Lower lobe of right lung (tissue), 2 donors: ENCODE measurements around the gene LAMC1. TPM values are rescaled to one million over a fixed set of nuclear protein-coding genes. Genes with fewer than 3 reads are reported as not detected.

Experiments used
- ATAC-seq, 2 donors: fragments of 200-7000 bp; cut with Tn5 transposase; one replicate each; pipeline ENCODE4 v1.9.1; 2020 to 2022; ENCODE audit warnings: mild to moderate bottlenecking in 2 of 2, moderate library complexity in 2 of 2
- DNase-seq: peaks from one replicate; pipeline ENCODE4 v3.0.0-alpha.2; 2020
- H3K27ac ChIP-seq: fragments of 200-600 bp; one replicate; pipeline ENCODE4 v1.8.0; 2022
- H3K27me3 ChIP-seq: fragments of 200-600 bp; one replicate; pipeline ENCODE4 v1.8.0; 2022; ENCODE audit warnings: low read depth
- H3K36me3 ChIP-seq: fragments of 200-600 bp; one replicate; pipeline ENCODE4 v1.8.0; 2022; ENCODE audit warnings: mild to moderate bottlenecking
- H3K4me1 ChIP-seq: fragments of 200-600 bp; one replicate; pipeline ENCODE4 v1.8.0; 2022
- H3K4me3 ChIP-seq: fragments of 200-600 bp; one replicate; pipeline ENCODE4 v1.8.0; 2022; ENCODE audit warnings: mild to moderate bottlenecking
- H3K9me3 ChIP-seq: fragments of 200-600 bp; one replicate; pipeline ENCODE4 v1.8.0; 2022
- CTCF ChIP-seq: fragments of 200-600 bp; IDR thresholded peaks from one replicate; pipeline ENCODE4 v1.8.0; 2022; ENCODE audit warnings: antibody characterized with exemption, mild to moderate bottlenecking
- intact Hi-C: fragments of 100-400 bp; cut with DNase I; formaldehyde crosslinking; loops from one replicate; pipeline ENCODE4 v1.11.0; 2022
- total RNA-seq: library from RNA; stranded (reverse); fragmentation: NEBNext Ultra II Directional; extraction: Animal tissue kit (Norgen Biotek cat#: 25700); gene quantifications from one replicate; pipeline ENCODE4 v1.2.1, GENCODE V29; 2021
- donor health status: DM: no; HTN: yes; CAD: no; lungs with severe emphysema.

Gene LAMC1
- total RNA-seq, 1 donor from 2014 or later = 96.9 TPM

GRCh38 chr1:183051546-183051945 is 28.3 kb downstream of the LAMC1 start:
- Histone ChIP-seq H3K27ac (no peak overlapping the region), H3K36me3 (no peaks in the 10 kb centered on the region), H3K4me1 (peaks cover 12% of the 10 kb centered on the region), H3K4me3 (no peak overlapping the region), H3K27me3 (no peaks in the 10 kb centered on the region), H3K9me3 (no peaks in the 10 kb centered on the region)
- intact Hi-C loops = no loop called here
- no peak for DNase-seq
- no peak for TF ChIP-seq CTCF
- ATAC-seq = no peak

DNA sequence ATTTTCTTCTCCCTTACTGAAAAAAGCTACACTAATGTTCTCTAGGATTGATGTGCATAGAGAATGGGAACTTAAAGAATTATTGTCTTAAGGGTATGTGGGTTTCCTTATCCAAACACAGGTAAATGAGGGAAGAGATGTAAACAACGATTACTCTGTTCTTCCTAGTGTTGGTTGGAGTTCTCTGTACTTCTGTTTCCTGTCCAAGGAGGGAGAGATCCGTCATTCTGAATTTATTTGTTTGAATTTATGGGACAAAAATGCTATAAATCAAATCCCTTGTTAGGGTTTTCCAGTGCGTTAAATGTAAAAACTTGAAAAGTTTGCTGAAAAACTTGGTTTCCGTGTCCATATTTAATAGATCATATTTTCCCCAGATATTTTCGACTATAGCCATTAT is 29.6 kb downstream of the LAMC1 start:
- Histone ChIP-seq H3K27me3 (no peaks in the 10 kb centered on the region), H3K9me3 (no peaks in the 10 kb centered on the region), H3K4me3 (no peak overlapping the region), H3K36me3 (no peaks in the 10 kb centered on the region), H3K27ac (no peak overlapping the region), H3K4me1 (peaks cover 12% of the 10 kb centered on the region)
- no peak for TF ChIP-seq CTCF
- ATAC-seq = no peak
- no peak for DNase-seq
- intact Hi-C loops = no loop called here

DNA sequence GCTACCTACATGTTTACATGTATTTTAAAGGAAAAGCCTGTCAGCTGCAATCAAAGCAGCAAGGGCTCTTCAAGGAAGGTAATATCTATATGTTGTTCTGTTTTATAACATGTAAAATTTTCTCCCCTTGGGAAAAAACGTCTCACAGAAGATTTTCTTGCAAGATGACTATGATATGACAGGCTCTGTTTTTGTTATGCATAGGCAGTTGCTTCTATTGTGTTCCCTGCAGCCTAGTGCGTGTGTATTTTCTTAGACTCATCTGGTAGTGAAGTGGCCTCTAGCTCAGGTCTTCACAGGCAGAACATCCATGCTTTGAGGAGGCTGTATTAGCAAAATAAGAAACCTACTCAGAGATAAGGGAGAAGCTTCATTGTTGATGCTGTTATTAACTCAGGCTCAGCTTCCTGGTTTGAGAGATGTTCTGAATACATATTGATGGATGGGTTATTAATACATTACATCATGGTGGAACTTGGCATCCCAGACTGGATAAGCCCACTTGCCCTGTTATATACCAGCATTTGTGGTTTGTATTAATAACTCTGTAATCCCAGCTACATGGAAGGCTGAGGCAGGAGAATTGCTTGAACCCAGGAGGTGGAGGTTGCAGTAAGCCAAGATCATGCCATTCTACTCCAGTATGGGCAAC is 35.8 kb downstream of the LAMC1 start:
- no peaks in the 10 kb centered on the region for H3K27me3 ChIP-seq
- TF ChIP-seq CTCF = no peak
- DNase-seq (no peak), ATAC-seq (no peak)
- peaks cover 22% of the 10 kb centered on the region for H3K4me1 ChIP-seq
- no peaks in the 10 kb centered on the region for H3K9me3 ChIP-seq
- intact Hi-C loops = no loop called here
- H3K36me3 ChIP-seq = no peaks in the 10 kb centered on the region
- H3K4me3 ChIP-seq = no peak overlapping the region
- no peak overlapping the region for H3K27ac ChIP-seq

DNA sequence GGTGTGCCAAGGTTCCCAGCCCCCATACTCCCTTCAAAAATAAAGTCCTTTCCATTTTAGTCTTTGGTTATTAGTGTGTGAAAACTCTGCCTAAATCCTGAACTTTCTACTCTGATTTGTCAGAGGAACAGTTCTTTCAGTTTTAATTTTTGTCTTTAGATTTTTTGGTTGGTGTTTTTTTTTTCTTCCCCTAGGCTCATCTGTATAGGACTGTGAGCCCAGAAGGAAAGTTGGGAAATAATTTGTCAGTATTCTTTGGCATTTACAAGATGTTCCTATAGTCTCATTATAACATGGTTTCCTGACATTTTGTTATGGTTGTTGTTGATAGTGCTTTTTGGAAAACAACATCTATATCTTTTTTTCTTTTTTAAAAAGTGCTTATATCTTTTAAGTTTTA is 38.0 kb downstream of the LAMC1 start:
- Histone ChIP-seq H3K27ac (peak overlapping the region; percentile 50), H3K4me3 (no peak overlapping the region), H3K36me3 (no peaks in the 10 kb centered on the region), H3K9me3 (no peaks in the 10 kb centered on the region), H3K27me3 (no peaks in the 10 kb centered on the region), H3K4me1 (peaks cover 22% of the 10 kb centered on the region)
- ATAC-seq (no peak), DNase-seq (no peak)
- intact Hi-C loops = no loop called here
- no peak for TF ChIP-seq CTCF

GRCh38 chr1:183063349-183063748 is 40.1 kb downstream of the LAMC1 start:
- H3K4me3 ChIP-seq = no peak overlapping the region
- intact Hi-C loops = no loop called here
- H3K4me1 ChIP-seq = peaks cover 22% of the 10 kb centered on the region
- H3K27me3 ChIP-seq = no peaks in the 10 kb centered on the region
- DNase-seq (no peak), ATAC-seq (no peak)
- no peak for TF ChIP-seq CTCF
- H3K9me3 ChIP-seq = no peaks in the 10 kb centered on the region
- H3K36me3 ChIP-seq = no peaks in the 10 kb centered on the region
- no peak overlapping the region for H3K27ac ChIP-seq
